AG09309 (cell line): Measurements from ENCODE around the gene TSC22D4.

Source experiments
- DNase-seq: peaks from one replicate; pipeline ENCODE4 v3.0.0-alpha.2; 2010; ENCODE audit warnings: low read depth
- H3K4me3 ChIP-seq: 2 replicates; pipeline ENCODE4 v1.5.1; 2011; ENCODE audit warnings: mild to moderate bottlenecking, low read depth, low read length, moderate library complexity; ENCODE audit not compliant: control insufficient read depth
- CTCF ChIP-seq: IDR thresholded peaks from 2 replicates; pipeline ENCODE4 v1.5.1; 2011; ENCODE audit warnings: mild to moderate bottlenecking, low read depth, low read length, inconsistent platforms; ENCODE audit not compliant: insufficient read depth, control insufficient read depth; ENCODE audit errors: missing control alignments

Gene TSC22D4

GRCh38 chr7:100418930-100419659 lies 59.9 kb downstream of the TSC22D4 start:
- no peak for TF ChIP-seq CTCF
- no peak overlapping the region for H3K4me3 ChIP-seq
- DNase-seq: no peak
